Glutamatergic neuron (in vitro differentiated cells): ENCODE measurements around the gene PTPRO. TPM values are rescaled to one million over a fixed set of nuclear protein-coding genes. Genes with fewer than 3 reads are reported as not detected.

Source experiments
- DNase-seq: peaks from one replicate; pipeline ENCODE4 v3.0.0; 2022
- H3K27ac Mint-ChIP-seq: one replicate; pipeline ENCODE4 v1.8.0; 2020; ENCODE audit warnings: mild to moderate bottlenecking, mixed read lengths, inconsistent platforms; ENCODE audit not compliant: unreplicated experiment
- H3K27me3 Mint-ChIP-seq: one replicate; pipeline ENCODE4 v1.8.0; 2020; ENCODE audit warnings: mild to moderate bottlenecking, moderate library complexity, mixed read lengths, inconsistent platforms; ENCODE audit not compliant: unreplicated experiment
- H3K36me3 Mint-ChIP-seq: one replicate; pipeline ENCODE4 v1.8.0; 2020; ENCODE audit warnings: mild to moderate bottlenecking, mixed read lengths, inconsistent platforms; ENCODE audit not compliant: unreplicated experiment
- H3K4me1 Mint-ChIP-seq: one replicate; pipeline ENCODE4 v1.8.0; 2020; ENCODE audit warnings: mild to moderate bottlenecking, low read depth, mixed read lengths, inconsistent platforms; ENCODE audit not compliant: unreplicated experiment
- H3K4me3 Mint-ChIP-seq: one replicate; pipeline ENCODE4 v1.8.0; 2020; ENCODE audit warnings: mild to moderate bottlenecking, mixed read lengths, inconsistent platforms; ENCODE audit not compliant: unreplicated experiment
- H3K9me3 Mint-ChIP-seq: one replicate; pipeline ENCODE4 v1.8.0; 2020; ENCODE audit warnings: mild to moderate bottlenecking, moderate library complexity, mixed read lengths, inconsistent platforms; ENCODE audit not compliant: unreplicated experiment
- CTCF ChIP-seq: fragments of 200-600 bp; sonication (generic); IDR thresholded peaks from one replicate; pipeline ENCODE4 v1.5.0; 2021; ENCODE audit not compliant: partially characterized antibody, unreplicated experiment
- total RNA-seq: library from RNA; stranded (reverse); fragmentation: NEBNext Ultra II Directional; extraction: Animal tissue kit (Norgen Biotek cat#: 25700); gene quantifications from one replicate; pipeline ENCODE4 v1.2.1, GENCODE V29; 2021; ENCODE audit not compliant: unreplicated experiment

PTPRO gene
- total RNA-seq, 1 donor from 2014 or later, result 32.5 TPM

GRCh38 chr12:15550793-15551192, 228.5 kb downstream of the PTPRO start:
- TF ChIP-seq CTCF, result no peak
- DNase-seq, result no peak
- peaks cover 27% of the 10 kb centered on the region for H3K4me1 Mint-ChIP-seq
- H3K4me3 Mint-ChIP-seq, result peak overlapping the region; percentile 62
- peaks cover 11% of the 10 kb centered on the region for H3K9me3 Mint-ChIP-seq
- H3K36me3 Mint-ChIP-seq, result peaks cover 4% of the 10 kb centered on the region
- H3K27ac Mint-ChIP-seq, result peak overlapping the region; percentile 91
- H3K27me3 Mint-ChIP-seq, result peaks cover 1% of the 10 kb centered on the region

- Mint-ChIP-seq H3K9me3 (peaks cover 11% of the 10 kb centered on the region), H3K27me3 (no peaks in the 10 kb centered on the region), H3K27ac (no peak overlapping the region), H3K4me1 (peaks cover 20% of the 10 kb centered on the region), H3K4me3 (no peak overlapping the region), H3K36me3 (peaks cover 7% of the 10 kb centered on the region)
- TF ChIP-seq CTCF, result no peak
- no peak for DNase-seq
Observed at GRCh38 chr12:15555446-15555845, 233.1 kb downstream of the PTPRO start.

- no peak overlapping the region for H3K27ac Mint-ChIP-seq
- no peak overlapping the region for H3K4me3 Mint-ChIP-seq
Observed at GRCh38 chr12:15556411-15557102, 234.2 kb downstream of the PTPRO start.

GRCh38 chr12:15558915-15559528, 236.7 kb downstream of the PTPRO start:
- H3K27ac Mint-ChIP-seq, result no peak overlapping the region
- no peak for TF ChIP-seq CTCF
- H3K27me3 Mint-ChIP-seq, result no peaks in the 10 kb centered on the region
- H3K4me3 Mint-ChIP-seq, result no peak overlapping the region
- peaks cover 3% of the 10 kb centered on the region for H3K36me3 Mint-ChIP-seq
- no peak for DNase-seq
- peaks cover 7% of the 10 kb centered on the region for H3K4me1 Mint-ChIP-seq
- H3K9me3 Mint-ChIP-seq, result no peaks in the 10 kb centered on the region

More at GRCh38 chr12:15556411-15557102, 234.2 kb downstream of the PTPRO start:
- H3K27me3 Mint-ChIP-seq, result no peaks in the 10 kb centered on the region
- no peak for TF ChIP-seq CTCF
- H3K36me3 Mint-ChIP-seq, result peaks cover 7% of the 10 kb centered on the region
- DNase-seq, result no peak
- H3K4me1 Mint-ChIP-seq, result peaks cover 13% of the 10 kb centered on the region
- peaks cover 6% of the 10 kb centered on the region for H3K9me3 Mint-ChIP-seq

- no peaks in the 10 kb centered on the region for H3K9me3 Mint-ChIP-seq
- H3K36me3 Mint-ChIP-seq, result peaks cover 3% of the 10 kb centered on the region
- no peak for DNase-seq
- H3K4me3 Mint-ChIP-seq, result no peak overlapping the region
- peaks cover 4% of the 10 kb centered on the region for H3K4me1 Mint-ChIP-seq
- TF ChIP-seq CTCF, result no peak
- no peak overlapping the region for H3K27ac Mint-ChIP-seq
- H3K27me3 Mint-ChIP-seq, result no peaks in the 10 kb centered on the region
Observed at GRCh38 chr12:15561396-15561795, 239.1 kb downstream of the PTPRO start.
